Adrenal gland (tissue), 5 donors: ENCODE measurements around the gene KRTAP19-8.

Experiments
- CTCF ChIP-seq, 6 experiments: fragments of 450-650 bp in 4 of 6; fragments of 200-600 bp in 2 of 6; sonication (generic) in 1 of 6; IDR thresholded peaks; 1 replicate in 5 of 6; 2 replicates in 1 of 6; pipeline versions ENCODE4 v1.5.1 to v1.8.0; 2016 to 2021; ENCODE audit warnings: antibody characterized with exemption in 6 of 6, mild to moderate bottlenecking in 2 of 6, moderate library complexity in 1 of 6
- POLR2A ChIP-seq, 2 donors: fragments of 450-650 bp; IDR thresholded peaks; one replicate each; pipeline ENCODE4 v1.6.1; 2017; ENCODE audit warnings: antibody characterized with exemption in 2 of 2, mild to moderate bottlenecking in 2 of 2, moderate library complexity in 1 of 2
- donor health status: DM: no; HTN: no; CAD: no.

GRCh38 chr21:31014891-31015290, 23.4 kb downstream of the KRTAP19-8 start:
- no peak for TF ChIP-seq CTCF (IDR thresholded peaks at IDR 0.05)
- no peak for TF ChIP-seq POLR2A (IDR thresholded peaks at IDR 0.05)
